GM19023 (cell line): ENCODE results near the gene PIP4K2A.
A peak's percentile ranks its signal among the peaks of the same experiment; 100 is the strongest.
"Not testable (repeated sequence)": the region's sequence is repeated elsewhere in the genome, so short reads cannot be mapped to it uniquely, and the experiment has no call there.

Experiments
- ATAC-seq: cut with Tn5 transposase; IDR thresholded peaks from one replicate; pipeline ENCODE4 v1.9.1; 2021; ENCODE audit warnings: mild to moderate bottlenecking, moderate library complexity; ENCODE audit not compliant: unreplicated experiment

PIP4K2A gene

GRCh38 chr10:22714479-22715289 is at the start of gene PIP4K2A:
PIP4K2A (minus strand) TSS chr10:22714578; CDS start chr10:22714326, 252 bp downstream.
- peak; percentile 83 for ATAC-seq

DNA sequence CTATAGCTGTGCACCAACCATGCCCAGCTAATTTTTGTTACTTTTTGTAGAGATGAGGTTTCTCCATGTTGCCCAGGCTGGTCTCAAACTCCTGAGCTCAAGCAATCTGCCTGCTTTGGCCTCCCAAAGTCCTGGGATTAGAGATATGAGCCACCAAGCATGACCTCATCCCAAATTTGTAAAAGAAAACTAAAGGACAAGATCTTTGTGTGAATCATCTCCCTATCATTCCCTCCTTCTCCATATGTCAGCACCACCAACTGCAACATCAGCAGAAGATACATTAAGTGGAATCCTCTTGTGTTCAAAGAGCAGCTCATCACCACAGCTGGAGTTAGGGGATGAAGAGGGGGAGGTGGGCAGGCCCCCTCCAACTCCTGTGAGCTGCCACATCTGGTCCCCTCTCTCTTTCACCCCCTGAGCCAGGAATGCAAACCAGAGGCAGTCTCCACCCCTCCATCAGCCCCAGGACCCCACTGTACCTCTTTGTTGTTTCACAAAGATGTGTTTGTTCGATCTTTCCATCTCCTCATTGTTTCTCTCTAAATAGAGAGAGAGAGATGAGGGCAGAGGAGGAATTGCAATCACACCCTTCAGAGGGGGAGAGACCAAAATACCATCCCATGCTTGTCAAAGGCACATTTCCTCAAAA is 47.3 kb upstream of the PIP4K2A start:
- ATAC-seq, result no peak

DNA sequence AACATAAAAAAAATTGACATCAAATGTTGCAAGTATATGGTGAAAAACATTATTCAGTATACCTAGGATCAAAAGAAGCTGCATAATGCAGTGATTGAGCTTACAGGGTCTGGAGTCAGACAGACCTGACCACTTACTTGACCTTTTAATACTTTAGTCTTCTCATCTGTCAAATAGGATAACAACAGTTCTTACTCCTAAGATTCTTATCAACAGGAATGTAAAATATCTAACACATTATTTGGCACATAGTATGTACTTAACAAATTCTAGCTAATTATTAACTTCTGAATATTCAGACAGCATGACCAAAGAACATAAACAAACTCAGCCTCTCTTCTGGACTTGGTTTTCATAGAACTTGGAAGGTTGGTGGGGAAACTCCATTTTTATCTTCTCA is 45.6 kb upstream of the PIP4K2A start:
- ATAC-seq, result no peak

DNA sequence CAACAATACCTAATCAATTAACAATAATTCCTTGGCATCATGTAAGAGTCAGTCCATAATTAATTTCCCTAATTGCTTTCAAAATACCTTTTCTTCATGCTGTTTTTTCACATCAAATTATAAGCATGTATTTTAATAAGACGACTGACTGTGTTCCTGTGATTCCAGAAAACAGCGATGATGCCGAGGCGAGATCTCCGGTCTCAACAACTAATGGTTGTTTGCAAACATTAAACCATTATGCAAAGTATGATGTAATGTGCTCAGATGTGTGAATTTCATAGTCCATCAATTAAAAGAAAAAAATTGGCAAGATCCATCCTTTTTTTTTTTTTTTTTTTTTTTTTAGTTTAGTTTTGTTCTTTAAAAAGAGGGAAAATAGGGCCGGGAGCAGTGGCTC is 44.5 kb upstream of the PIP4K2A start:
- ATAC-seq, result no peak

DNA sequence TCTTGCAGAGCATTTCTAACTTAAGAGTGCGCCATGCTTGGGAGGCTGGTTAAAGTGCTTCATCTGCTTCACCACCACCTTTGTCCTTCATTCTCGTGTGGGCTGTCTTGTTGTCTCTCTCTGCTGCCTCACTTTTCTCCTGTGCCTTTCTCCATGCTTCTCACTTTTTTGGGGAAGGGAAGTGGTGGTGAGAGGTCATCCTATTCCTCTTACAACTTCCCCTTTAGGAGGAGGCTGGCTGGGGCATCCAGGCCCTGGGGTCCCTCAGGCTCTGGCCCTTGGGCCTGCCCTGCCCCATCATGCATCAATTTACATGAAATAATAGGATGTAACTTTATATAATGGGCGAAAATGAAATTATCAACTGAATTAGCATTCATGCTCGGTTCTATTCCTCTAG is 39.9 kb upstream of the PIP4K2A start:
- ATAC-seq, result no peak

- ATAC-seq, result no peak
These were observed 39.4 kb upstream of the PIP4K2A start for GRCh38 chr10:22753786-22754185.

- ATAC-seq, result no peak
These were observed 38.0 kb upstream of the PIP4K2A start for GRCh38 chr10:22752272-22752889.

DNA sequence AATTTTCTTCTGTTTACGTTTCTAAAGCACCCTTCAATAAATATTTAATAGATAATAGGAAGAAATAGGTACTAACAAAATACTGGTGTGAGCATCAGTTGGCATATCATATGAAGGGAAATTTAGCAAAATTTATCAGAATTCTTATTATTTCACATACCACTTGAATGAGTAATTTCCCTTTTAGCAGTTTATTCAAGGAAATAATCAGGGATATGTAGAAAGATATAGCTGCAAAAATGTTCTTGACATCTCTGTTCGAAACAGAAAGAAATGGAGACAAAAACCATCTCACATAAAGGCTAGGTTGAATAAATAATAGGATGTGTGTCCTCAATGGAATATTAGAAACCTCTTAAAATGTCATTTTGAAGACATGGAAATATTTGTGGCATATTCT is 35.8 kb upstream of the PIP4K2A start:
- no peak for ATAC-seq

DNA sequence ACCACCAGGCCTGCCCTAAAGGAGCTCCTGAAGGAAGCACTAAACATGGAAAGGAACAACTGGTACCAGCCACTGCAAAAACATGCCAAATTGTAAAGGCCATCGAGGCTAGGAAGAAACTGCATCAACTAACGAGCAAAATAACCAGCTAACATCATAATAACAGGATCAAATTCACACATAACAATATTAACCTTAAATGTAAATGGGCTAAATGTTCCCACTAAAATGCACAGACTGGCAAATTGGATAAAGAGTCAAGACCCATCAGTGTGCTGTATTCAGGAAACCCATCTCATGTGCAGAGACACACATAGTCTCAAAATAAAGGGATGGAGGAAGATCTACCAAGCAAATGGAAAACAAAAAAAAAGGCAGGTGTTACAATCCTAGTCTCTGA is 30.5 kb upstream of the PIP4K2A start:
- not testable (repeated sequence) for ATAC-seq

DNA sequence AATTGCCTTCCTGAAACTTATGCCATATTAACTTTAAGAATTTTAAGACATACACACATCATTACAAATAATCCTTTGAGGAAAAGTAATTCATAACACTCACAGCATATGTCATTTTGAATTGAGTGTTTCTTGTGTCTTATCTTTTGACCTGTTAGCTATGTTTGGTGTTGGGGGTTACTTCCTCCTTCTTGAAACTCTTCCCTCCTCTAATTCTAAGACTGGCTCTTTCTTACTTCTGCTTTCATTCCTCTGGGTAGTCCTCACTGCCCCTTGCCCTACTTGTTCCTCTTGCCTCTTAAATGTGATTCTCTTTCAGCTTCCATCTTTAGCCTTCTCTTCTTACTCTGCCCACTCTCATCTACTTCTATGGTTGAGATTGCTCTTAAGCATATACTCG is 28.3 kb upstream of the PIP4K2A start:
- ATAC-seq, result peak; percentile 94

DNA sequence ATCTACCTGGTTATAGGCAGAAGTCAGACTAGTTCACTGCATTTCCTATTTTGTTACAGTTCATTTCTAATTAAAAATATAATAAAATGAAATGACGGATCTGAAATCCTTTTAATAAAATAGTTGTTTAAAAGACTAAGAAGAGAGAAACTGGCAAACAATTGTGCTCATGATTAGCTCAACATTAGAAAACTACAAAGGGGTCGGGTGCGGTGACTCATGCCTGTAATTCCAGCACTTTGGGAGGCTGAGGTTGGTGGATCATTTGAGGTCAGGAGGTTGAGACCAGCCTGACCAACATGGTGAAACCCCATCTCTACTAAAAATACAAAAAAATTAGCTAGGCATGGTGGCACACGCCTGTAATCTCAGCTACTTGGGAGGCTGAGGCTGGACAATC is 27.3 kb upstream of the PIP4K2A start:
- not testable (repeated sequence) for ATAC-seq

DNA sequence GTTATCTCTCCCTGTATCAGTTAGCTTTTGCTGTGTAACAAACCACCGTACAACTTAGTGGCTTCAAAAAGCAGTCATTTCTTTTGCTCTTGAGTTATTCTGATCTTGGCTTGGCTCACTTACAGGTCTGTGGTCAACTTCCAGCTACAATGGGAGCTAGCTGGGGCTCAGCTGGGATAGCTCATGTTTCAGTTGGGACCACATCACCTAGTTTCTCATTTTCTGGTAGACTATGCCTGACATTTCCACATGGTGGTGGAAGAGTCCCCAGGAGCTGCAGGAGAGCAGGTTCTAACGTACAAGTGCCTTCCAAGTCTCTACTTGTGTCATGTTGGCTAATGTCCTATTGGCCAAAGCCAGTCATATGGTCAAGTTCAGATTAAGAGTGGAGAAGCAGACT is 25.8 kb upstream of the PIP4K2A start:
- ATAC-seq, result no peak

GRCh38 chr10:22737587-22737986 is 23.2 kb upstream of the PIP4K2A start:
- no peak for ATAC-seq

GRCh38 chr10:22736134-22736533 is 21.8 kb upstream of the PIP4K2A start:
- no peak for ATAC-seq

GRCh38 chr10:22733992-22734391 is 19.6 kb upstream of the PIP4K2A start:
- ATAC-seq, result no peak

- ATAC-seq, result no peak
These were observed 13.3 kb upstream of the PIP4K2A start for GRCh38 chr10:22727663-22728062.

- no peak for ATAC-seq
These were observed 12.7 kb upstream of the PIP4K2A start for GRCh38 chr10:22727112-22727511.

- no peak for ATAC-seq
These were observed 10.4 kb upstream of the PIP4K2A start for GRCh38 chr10:22724773-22725172.

DNA sequence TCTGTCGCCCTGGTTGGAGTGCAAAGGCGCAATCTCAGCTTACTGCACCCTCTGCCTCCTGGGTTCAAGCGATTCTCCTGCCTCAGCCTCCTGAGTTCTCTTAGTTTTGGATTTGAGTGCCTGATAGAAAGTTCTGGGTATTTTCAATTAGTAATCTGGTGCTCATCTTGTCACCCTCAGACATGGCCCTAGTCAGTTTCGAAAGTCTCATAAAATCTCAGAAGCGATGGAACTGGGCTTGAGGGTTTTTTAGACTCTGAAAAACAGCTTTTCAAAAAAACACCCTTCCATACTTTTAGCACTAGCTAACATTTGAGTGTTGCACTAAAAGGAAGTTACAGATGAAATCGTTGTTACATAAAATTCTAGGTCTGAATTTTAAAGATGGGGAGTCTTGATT is 9.4 kb upstream of the PIP4K2A start:
- peak; percentile 56 for ATAC-seq

GRCh38 chr10:22723343-22723779 is 9.0 kb upstream of the PIP4K2A start:
- peak; percentile 73 for ATAC-seq

DNA sequence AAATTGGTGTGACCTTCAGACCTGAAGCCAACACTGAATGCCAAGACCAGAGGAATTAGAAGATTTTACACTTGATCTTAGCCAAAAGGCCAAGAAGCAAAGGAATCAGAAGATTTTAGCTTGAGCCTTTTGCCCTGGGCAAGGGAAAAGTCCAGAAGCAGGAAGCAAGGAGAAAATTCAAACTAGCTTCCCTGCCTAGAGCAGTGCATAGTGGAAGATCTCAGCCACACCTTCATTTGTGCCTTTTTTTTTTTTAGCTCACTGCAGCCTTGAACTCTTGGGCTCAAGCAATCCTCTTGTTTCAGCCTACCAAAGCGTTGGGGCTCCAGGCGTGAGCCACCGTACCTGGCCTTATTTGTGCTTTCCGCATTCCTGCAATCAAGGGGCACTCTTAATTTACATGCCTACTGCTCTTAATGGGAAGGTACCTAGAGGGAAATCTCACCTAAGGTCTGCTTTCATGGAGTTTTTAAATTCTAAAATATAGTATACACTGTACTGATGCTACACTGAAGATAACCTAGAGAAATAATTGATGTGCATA is 8.3 kb upstream of the PIP4K2A start:
- ATAC-seq, result no peak

- ATAC-seq, result no peak
These were observed 6.3 kb upstream of the PIP4K2A start for GRCh38 chr10:22720667-22721066.
